ENCODE measurements around the gene ALPK3.
"Not testable (repeated sequence)": the region's sequence is repeated elsewhere in the genome, so short reads cannot be mapped to it uniquely, and the experiment has no call there.

Gene ALPK3

DNA sequence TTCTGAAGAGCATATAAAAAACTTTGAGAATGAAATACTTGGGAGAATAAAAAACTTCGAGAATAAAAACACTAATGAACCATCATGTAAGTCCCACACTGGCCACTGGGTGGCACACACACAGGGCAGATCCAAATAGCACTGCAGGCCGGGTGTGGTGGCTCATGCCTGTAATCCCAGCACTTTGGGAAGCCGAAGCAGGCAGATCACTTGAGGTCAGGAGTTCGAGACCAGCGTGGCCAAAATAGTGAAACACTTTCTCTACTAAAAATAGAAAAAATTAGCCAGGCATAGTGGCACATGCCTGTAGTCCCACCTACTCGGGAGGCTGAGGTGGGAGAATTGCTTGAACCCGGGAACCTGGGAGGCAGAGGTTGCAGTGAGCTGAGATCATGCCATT lies 28.5 kb downstream of the ALPK3 start:
- DNase-seq (ENCODE audit: low read depth) = not testable (repeated sequence)

DNA sequence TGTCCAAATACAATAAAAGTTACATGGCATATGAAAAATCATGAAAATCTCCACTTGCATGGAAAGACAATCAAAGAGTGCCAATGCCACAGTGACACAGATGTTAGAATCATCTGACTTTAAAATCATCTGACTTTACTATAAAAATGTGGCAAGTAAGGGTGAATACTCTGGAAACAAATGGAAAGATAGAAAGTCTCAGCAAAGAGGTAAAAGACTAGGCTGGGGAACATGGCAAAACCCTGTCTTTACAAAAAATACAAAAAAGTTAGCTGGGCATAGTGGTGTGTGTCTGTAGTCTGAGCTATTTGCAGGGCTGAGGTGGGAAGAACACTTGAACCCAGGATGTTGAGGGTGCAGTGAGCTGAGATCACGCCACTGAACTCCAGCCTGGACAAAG lies 29.1 kb downstream of the ALPK3 start:
- DNase-seq (ENCODE audit: low read depth) = no peak

DNA sequence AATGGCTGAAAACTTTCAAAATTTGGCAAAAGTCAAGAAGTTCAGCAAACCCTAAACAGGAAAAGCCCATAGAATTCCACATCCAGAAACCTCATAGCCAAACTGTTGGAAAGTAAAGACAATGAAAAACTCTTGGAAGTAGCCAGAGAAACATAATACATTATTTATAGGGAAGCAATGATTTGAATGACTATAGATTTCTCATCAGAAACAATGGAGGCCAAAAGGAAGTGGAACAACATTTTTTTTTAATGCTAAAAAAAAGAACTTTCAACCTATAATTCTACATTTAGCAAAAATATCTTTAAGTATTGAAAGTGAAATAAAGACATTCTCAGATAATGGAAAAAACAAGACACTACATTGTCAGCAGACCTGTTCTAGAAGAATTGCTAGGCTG lies 30.2 kb downstream of the ALPK3 start:
- DNase-seq (ENCODE audit: low read depth) = no peak

- DNase-seq (ENCODE audit: low read depth) = no peak
These were observed 35.1 kb downstream of the ALPK3 start for GRCh38 chr15:84852212-84852611.

DNA sequence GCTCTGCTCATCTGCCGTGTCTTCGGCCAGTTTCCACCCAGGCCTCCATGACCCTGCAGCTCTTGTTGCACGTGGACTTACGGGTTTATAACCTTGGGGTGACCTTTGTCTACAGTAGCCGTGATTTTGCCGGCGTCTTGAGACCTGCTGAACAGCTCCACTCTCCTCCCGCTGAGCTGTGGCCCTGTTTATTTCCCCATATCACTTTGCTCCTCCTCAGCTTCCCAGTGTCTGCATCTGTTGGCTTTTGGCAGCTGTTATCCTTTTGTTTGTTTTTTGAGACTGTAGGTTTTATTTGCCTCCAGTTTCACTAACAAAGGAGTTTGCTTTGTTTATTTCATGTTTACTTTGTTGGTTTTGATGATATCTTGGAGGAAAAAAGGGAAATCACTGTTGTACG lies 38.0 kb downstream of the ALPK3 start:
- DNase-seq (ENCODE audit: low read depth) = no peak

DNA sequence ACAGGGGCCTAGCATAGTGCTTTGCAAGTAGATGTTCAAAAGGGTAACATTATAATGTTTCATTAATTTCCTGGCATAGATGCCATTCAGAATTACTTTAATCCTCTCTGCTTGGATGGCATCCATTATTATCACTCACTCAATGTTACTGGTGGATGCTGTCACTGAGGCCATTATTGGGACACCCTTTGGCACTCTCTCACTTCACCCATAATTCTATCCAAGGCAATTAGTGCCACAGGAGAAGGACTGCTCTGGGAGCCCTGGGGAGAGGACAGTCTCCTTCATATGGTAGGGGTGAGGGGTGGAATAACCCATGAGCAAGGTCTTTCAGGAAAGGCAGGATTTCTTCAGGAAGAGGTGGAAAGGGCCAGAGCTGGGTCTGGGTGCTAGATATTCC lies 38.6 kb downstream of the ALPK3 start:
- no peak for DNase-seq (ENCODE audit: low read depth)

GRCh38 chr15:84856731-84857417 lies 39.7 kb downstream of the ALPK3 start:
- DNase-seq (ENCODE audit: low read depth) = no peak

- no peak for DNase-seq (ENCODE audit: low read depth)
These were observed 40.4 kb downstream of the ALPK3 start for GRCh38 chr15:84857418-84858004.

DNA sequence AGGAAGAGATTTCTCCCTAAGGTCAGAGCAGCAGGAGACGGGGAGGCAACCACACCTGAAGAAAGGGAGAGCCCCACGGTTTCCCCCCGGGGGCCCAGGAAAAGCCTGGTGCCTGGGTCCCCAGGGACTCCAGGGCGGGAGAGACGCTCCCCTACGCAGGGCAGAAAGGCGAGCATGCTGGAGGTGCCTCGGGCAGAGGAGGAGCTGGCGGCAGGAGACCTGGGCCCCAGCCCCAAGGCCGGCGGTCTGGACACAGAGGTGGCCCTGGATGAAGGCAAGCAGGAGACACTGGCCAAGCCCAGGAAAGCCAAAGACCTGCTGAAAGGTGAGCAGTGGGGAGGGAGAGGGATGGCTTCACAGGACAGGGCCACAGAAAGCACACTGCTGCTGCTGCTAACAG lies 41.1 kb downstream of the ALPK3 start:
- DNase-seq (ENCODE audit: low read depth) = no peak

- no peak for DNase-seq (ENCODE audit: low read depth)
These were observed 42.0 kb downstream of the ALPK3 start for GRCh38 chr15:84859144-84859543.

- DNase-seq (ENCODE audit: low read depth) = no peak
These were observed 42.5 kb downstream of the ALPK3 start for GRCh38 chr15:84859651-84860050.

GRCh38 chr15:84861781-84862180 lies 44.6 kb downstream of the ALPK3 start:
- no peak for DNase-seq (ENCODE audit: low read depth)

- DNase-seq (ENCODE audit: low read depth) = no peak
These were observed 45.2 kb downstream of the ALPK3 start for GRCh38 chr15:84862214-84862975.

DNA sequence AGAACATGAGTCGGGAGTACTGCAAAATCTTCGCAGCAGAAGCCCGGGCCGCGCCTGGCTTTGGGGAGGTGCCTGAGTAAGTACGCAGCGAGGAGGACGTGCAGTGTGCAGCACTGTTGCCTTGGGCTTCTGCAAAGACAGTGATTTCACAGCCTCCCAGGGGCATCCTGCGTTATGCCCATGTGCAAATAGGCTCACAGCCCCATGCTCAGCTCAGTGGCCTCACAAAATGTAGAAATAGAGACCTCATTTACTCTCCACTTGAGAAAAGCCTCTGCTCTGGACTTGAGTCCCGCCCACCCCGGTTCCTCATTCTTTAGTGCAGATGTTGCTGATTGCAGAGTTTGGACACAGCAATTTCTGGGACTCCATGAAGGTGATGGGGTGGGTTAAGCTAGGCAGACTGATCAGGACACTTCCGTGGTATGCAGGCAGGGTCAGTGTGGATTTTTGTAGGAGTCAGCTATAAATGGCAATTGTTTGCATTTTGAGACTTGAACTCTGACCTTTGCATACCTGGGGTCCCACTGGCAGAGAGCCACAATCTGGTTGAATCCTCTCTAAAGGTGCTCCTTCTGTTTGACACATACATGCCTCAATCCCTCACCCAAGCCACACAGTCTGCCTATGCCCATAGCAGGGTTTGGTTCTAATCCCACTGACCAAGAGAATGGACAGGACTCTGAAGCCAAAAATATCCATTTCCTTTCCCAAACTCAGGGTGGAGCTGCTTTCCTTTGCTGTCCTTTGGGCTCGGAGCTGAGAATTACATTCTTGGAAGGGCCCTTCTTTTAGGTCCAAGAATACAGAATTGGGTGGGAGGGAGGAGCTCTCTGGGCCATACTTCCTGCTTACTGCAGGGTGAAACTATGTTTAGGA lies 46.6 kb downstream of the ALPK3 start:
- DNase-seq (ENCODE audit: low read depth) = no peak

GRCh38 chr15:84864444-84864795 lies 47.3 kb downstream of the ALPK3 start:
- no peak for DNase-seq (ENCODE audit: low read depth)

GRCh38 chr15:84865074-84865569 lies 48.0 kb downstream of the ALPK3 start:
- DNase-seq (ENCODE audit: low read depth) = no peak

- no peak for DNase-seq (ENCODE audit: low read depth)
These were observed 51.1 kb downstream of the ALPK3 start for GRCh38 chr15:84868037-84868880.

DNA sequence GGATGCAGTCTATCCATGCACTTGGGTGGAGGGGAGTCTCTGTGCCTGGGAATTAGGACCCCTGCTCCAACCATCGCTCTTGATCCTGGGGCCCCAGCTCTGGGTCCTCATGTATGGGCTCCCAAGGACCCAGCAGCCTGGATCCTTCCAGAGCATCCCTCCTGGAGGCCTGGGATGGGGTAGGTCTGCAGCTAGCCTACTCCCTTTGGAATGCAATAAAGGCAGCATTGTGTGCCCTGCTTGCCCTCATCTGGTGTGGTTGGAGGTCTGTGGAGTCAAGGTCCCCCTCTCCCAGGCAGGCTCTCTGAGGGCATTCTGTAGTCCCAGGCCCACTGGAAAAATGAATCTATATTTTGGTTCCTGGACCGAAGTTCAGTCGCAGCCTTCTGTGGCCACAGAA lies 52.4 kb downstream of the ALPK3 start:
- DNase-seq (ENCODE audit: low read depth) = no peak

- no peak for DNase-seq (ENCODE audit: low read depth)
These were observed 54.4 kb downstream of the ALPK3 start for GRCh38 chr15:84871428-84871985.

DNA sequence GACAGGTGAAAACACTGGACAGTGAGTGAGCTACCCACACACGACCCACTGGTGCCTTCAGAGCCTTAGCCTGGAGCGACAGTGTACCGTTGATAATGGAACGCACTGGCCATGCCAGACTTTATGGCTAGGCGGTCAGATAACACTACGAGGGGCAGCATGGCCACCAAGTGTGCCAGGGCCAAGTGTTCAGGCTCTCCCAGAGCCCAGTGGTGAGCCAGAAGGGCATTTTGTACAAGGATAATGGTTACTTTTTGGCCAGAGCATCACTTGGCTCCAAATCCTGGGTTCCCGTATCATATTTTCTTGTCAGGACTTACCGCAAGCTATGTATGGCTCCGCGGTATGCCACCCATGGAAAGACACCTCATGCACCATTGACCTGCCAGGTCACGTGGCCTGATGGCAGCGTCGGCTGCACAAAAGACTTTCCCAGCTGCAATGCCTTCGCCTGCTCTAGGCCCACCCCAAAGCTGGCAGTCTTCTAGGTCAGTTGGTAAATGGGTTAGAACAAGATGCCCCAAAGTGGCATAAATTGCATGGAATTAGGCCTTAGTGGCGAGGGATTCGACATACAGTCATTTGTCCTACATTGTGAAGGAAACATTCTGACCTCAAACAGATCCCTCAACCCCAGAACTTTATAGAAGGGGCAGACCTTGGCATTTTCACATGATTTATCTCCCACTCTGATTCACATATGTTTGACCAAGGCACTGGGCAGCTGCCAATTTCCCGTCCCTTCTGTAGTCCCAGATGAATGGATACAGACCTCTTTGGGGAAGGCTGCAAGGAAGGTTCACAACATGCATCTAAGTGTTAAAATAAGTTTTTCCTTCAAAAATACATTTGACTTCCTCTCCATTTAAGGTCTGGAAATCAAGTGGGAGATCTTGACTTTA lies 55.1 kb downstream of the ALPK3 start:
- DNase-seq (ENCODE audit: low read depth) = no peak

Data from HS-5 (cell line).